ENCODE data around the gene LMX1B. TPM values are rescaled to one million over a fixed set of nuclear protein-coding genes. Genes with fewer than 3 reads are reported as not detected.

LMX1B gene
- total RNA-seq, 1 experiment from 2014 or later, result 12.4 TPM

GRCh38 chr9:126722922-126723806 is 109.4 kb downstream of the LMX1B start:
- ChIA-PET CTCF (interaction anchor here (1.0 to 3.5 kb wide), 6 partner anchors 10 to 59 kb away, joined by 3 to 32 read pairs (median 7); no protein-coding TSS in a partner anchor), POLR2A (no interaction called here)
- Mint-ChIP-seq H3K27me3 (ENCODE audit: low read depth) (peaks cover 49% of the 10 kb centered on the region), H3K9me3 (no peaks in the 10 kb centered on the region), H3K4me3 (peak overlapping the region; percentile 76), H3K36me3 (no peaks in the 10 kb centered on the region), H3K4me1 (peaks cover 37% of the 10 kb centered on the region), H3K27ac (no peak overlapping the region)
- DNase-seq (ENCODE audit: low spot score), result peak; percentile 37
- peak; percentile 7 for ATAC-seq
- TF ChIP-seq ZNF671 (CRISPR knock-in tag; IDR thresholded peaks at IDR 0.05) (no peak), AR (CRISPR knock-in tag; IDR thresholded peaks at IDR 0.05) (no peak), ZMAT4 (CRISPR knock-in tag; IDR thresholded peaks at IDR 0.05) (no peak), NFE2L1 (CRISPR knock-in tag; IDR thresholded peaks at IDR 0.05) (0 out of 2 replicates have a peak, but pooled peaks have one; percentile 33), ZNF423 (CRISPR knock-in tag; IDR thresholded peaks at IDR 0.05) (no peak), FOXK1 (CRISPR knock-in tag; IDR thresholded peaks at IDR 0.05) (0 out of 2 replicates have a peak, but pooled peaks have one; percentile 22), NR2C2 (CRISPR knock-in tag; IDR thresholded peaks at IDR 0.05) (no peak), MYBL2 (CRISPR knock-in tag; IDR thresholded peaks at IDR 0.05) (0 out of 2 replicates have a peak, but pooled peaks have one; percentile 45), NFATC4 (CRISPR knock-in tag; IDR thresholded peaks at IDR 0.05) (no peak), CREM (CRISPR knock-in tag; IDR thresholded peaks at IDR 0.05) (no peak), ERG (CRISPR knock-in tag; IDR thresholded peaks at IDR 0.05) (no peak)
- TF ChIP-seq, protein P1, sequence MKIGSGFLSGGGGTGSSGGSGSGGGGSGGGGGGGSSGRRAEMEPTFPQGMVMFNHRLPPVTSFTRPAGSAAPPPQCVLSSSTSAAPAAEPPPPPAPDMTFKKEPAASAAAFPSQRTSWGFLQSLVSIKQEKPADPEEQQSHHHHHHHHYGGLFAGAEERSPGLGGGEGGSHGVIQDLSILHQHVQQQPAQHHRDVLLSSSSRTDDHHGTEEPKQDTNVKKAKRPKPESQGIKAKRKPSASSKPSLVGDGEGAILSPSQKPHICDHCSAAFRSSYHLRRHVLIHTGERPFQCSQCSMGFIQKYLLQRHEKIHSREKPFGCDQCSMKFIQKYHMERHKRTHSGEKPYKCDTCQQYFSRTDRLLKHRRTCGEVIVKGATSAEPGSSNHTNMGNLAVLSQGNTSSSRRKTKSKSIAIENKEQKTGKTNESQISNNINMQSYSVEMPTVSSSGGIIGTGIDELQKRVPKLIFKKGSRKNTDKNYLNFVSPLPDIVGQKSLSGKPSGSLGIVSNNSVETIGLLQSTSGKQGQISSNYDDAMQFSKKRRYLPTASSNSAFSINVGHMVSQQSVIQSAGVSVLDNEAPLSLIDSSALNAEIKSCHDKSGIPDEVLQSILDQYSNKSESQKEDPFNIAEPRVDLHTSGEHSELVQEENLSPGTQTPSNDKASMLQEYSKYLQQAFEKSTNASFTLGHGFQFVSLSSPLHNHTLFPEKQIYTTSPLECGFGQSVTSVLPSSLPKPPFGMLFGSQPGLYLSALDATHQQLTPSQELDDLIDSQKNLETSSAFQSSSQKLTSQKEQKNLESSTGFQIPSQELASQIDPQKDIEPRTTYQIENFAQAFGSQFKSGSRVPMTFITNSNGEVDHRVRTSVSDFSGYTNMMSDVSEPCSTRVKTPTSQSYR (CRISPR knock-in tag; IDR thresholded peaks at IDR 0.05), result no peak
- TF ChIP-seq, protein P2, sequence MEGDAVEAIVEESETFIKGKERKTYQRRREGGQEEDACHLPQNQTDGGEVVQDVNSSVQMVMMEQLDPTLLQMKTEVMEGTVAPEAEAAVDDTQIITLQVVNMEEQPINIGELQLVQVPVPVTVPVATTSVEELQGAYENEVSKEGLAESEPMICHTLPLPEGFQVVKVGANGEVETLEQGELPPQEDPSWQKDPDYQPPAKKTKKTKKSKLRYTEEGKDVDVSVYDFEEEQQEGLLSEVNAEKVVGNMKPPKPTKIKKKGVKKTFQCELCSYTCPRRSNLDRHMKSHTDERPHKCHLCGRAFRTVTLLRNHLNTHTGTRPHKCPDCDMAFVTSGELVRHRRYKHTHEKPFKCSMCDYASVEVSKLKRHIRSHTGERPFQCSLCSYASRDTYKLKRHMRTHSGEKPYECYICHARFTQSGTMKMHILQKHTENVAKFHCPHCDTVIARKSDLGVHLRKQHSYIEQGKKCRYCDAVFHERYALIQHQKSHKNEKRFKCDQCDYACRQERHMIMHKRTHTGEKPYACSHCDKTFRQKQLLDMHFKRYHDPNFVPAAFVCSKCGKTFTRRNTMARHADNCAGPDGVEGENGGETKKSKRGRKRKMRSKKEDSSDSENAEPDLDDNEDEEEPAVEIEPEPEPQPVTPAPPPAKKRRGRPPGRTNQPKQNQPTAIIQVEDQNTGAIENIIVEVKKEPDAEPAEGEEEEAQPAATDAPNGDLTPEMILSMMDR (IDR thresholded peaks at IDR 0.05), result no peak

GRCh38 chr9:126723807-126724172 is 110.1 kb downstream of the LMX1B start:
- no peak for TF ChIP-seq NFE2L1 (CRISPR knock-in tag; IDR thresholded peaks at IDR 0.05)
- CTCF ChIA-PET, result interaction anchor here (1.0 to 3.5 kb wide), 6 partner anchors 9 to 58 kb away, joined by 3 to 32 read pairs (median 7); no protein-coding TSS in a partner anchor
- ATAC-seq, result no peak
- peak; percentile 43 for DNase-seq (ENCODE audit: low spot score)
- Mint-ChIP-seq H3K4me3 (peak overlapping the region; percentile 76), H3K9me3 (peaks cover under 1% of the 10 kb centered on the region; the same call in 1 of the 2 replicates), H3K27me3 (ENCODE audit: low read depth) (peaks cover 49% of the 10 kb centered on the region), H3K27ac (no peak overlapping the region), H3K36me3 (no peaks in the 10 kb centered on the region), H3K4me1 (peaks cover 34% of the 10 kb centered on the region)
- POLR2A ChIA-PET, result no interaction called here

All from WTC11 (cell line).